Fibroblast of villous mesenchyme (primary cell): ENCODE data around the gene IGFBP5. TPM values are rescaled to one million over a fixed set of nuclear protein-coding genes. Genes with fewer than 3 reads are reported as not detected.

Experiments used
- DNase-seq: peaks from one replicate; pipeline ENCODE4 v3.0.0-alpha.2; 2010; ENCODE audit warnings: low read depth
- H3K4me3 ChIP-seq: 2 replicates; pipeline ENCODE4 v1.5.1; 2011; ENCODE audit warnings: low read depth, mild to moderate bottlenecking, low read length
- total RNA-seq: library from RNA; depleted of rRNA; stranded (reverse); fragments of >200 nt; gene quantifications from 2 replicates; pipeline ENCODE4 v1.2.3, GENCODE V29; 2012
- TF ChIP-seq, protein P1 (sequence below): IDR thresholded peaks from 2 replicates; pipeline ENCODE4 v1.5.1; 2012; ENCODE audit warnings: low read depth, mild to moderate bottlenecking, low read length; ENCODE audit not compliant: insufficient read depth

Gene IGFBP5
- total RNA-seq, 1 donor = 644 TPM

DNA sequence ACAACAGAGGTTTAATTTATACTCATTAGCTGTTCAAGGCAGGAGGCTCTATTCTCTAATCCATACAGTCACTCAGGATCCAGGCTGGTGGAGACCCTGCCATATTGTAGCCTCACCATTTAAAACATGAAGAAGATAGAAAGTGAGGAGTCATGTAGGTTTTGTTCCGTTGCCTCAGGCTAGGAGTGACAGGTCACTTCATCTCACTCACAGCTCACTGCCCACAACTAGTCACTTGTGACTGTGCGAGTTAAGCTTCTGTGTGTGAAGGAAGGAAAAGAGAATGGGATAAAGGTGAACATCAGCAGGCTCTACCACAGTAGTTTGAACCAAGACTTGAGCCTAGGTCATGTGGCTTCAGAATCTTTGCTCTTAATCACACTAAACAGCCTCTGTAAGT lies 71.1 kb downstream of the IGFBP5 start:
- DNase-seq = no peak
- TF ChIP-seq, protein P1, sequence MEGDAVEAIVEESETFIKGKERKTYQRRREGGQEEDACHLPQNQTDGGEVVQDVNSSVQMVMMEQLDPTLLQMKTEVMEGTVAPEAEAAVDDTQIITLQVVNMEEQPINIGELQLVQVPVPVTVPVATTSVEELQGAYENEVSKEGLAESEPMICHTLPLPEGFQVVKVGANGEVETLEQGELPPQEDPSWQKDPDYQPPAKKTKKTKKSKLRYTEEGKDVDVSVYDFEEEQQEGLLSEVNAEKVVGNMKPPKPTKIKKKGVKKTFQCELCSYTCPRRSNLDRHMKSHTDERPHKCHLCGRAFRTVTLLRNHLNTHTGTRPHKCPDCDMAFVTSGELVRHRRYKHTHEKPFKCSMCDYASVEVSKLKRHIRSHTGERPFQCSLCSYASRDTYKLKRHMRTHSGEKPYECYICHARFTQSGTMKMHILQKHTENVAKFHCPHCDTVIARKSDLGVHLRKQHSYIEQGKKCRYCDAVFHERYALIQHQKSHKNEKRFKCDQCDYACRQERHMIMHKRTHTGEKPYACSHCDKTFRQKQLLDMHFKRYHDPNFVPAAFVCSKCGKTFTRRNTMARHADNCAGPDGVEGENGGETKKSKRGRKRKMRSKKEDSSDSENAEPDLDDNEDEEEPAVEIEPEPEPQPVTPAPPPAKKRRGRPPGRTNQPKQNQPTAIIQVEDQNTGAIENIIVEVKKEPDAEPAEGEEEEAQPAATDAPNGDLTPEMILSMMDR = no peak
- no peak overlapping the region for H3K4me3 ChIP-seq

DNA sequence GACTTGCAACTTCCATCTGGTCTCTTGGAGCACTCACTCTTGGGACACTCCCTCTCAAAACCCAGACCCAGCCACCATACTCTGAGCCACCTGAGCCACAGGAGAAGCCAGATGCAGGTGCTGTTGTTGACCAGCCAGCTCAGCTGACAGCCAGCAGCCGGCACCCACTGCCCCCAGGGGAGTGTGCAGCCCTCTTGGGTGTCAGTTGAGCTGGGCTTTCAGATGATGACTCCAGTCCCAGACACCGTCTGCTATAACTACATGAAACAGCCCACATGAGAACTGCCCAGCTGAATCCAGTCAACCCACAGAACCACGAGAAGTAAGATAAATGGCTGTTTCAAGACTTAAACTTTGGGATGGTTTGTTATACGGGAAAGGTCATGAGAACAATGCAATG lies 72.8 kb downstream of the IGFBP5 start:
- TF ChIP-seq, protein P1 = no peak
- no peak for DNase-seq
- H3K4me3 ChIP-seq = no peak overlapping the region

Other genes with a start within 250 kb of the IGFBP5 start
- 822 and 1,182 TPM in 2 replicates for gene RPL37A, start 196.7 kb downstream of the IGFBP5 start, total RNA-seq
- gene IGFBP2, start 62.1 kb downstream of the IGFBP5 start, total RNA-seq = 15.5 and 18.4 TPM in 2 replicates
- gene TNP1, start 164.5 kb upstream of the IGFBP5 start, total RNA-seq = not detected in 2 replicates